ENCODE data around the gene EME1. TPM values are rescaled to one million over a fixed set of nuclear protein-coding genes. Genes with fewer than 3 reads are reported as not detected.

The EME1 gene
- total and polyA plus RNA-seq, 2 of the 13 experiments (the other 11 are each of a cell fraction or from before 2014, with no cell fraction given): 20.7 to 24.6 TPM

GRCh38 chr17:50425682-50426471 is 52.8 kb downstream of the EME1 start, which contains the start of gene ACSF2 (continued):
- TF ChIP-seq ZNF747 (CRISPR knock-in tag; IDR thresholded peaks at IDR 0.05; ENCODE audit: borderline replicate concordance) (no peak), MAFK (conservative IDR thresholded peaks at IDR 0.05 in 1 of 2, IDR thresholded peaks at IDR 0.05 in 1 of 2; ENCODE audit: low read length in 2 of 2) (no peak), ZNF383 (CRISPR knock-in tag; IDR thresholded peaks at IDR 0.05; ENCODE audit: borderline replicate concordance) (no peak), BCL6 (CRISPR knock-in tag; IDR thresholded peaks at IDR 0.05) (peak; percentile 72), ELF3 (CRISPR knock-in tag; IDR thresholded peaks at IDR 0.05) (no peak), ZNF563 (CRISPR knock-in tag; IDR thresholded peaks at IDR 0.05) (peak; percentile 72; the same call in 1 of the 2 replicates), AKAP8 (CRISPR knock-in tag; IDR thresholded peaks at IDR 0.05) (peak; percentile 38; the same call in 1 of the 2 replicates), ZNF501 (CRISPR knock-in tag; IDR thresholded peaks at IDR 0.05) (peak; percentile 63; the same call in 1 of the 2 replicates), MYNN (CRISPR knock-in tag; IDR thresholded peaks at IDR 0.05; ENCODE audit: low read depth) (no peak), SAP130 (CRISPR knock-in tag; IDR thresholded peaks at IDR 0.05; ENCODE audit: low read depth) (peak; percentile 73; the same call in 1 of the 2 replicates), ZNF275 (CRISPR knock-in tag; IDR thresholded peaks at IDR 0.05; ENCODE audit: borderline replicate concordance) (peak; percentile 6; the same call in 1 of the 2 replicates), ZSCAN22 (CRISPR knock-in tag; IDR thresholded peaks at IDR 0.05) (no peak), PBX3 (CRISPR knock-in tag; IDR thresholded peaks at IDR 0.05; ENCODE audit: borderline replicate concordance) (no peak), ZNF746 (CRISPR knock-in tag; IDR thresholded peaks at IDR 0.05) (0 out of 2 replicates have a peak, but pooled peaks have one; percentile 46), ZEB1 (IDR thresholded peaks at IDR 0.05; ENCODE audit: insufficient replicate concordance, low read depth) (no peak), ZFP90 (CRISPR knock-in tag; IDR thresholded peaks at IDR 0.05; ENCODE audit: borderline replicate concordance) (no peak), ZFP91 (CRISPR knock-in tag; IDR thresholded peaks at IDR 0.05; ENCODE audit: borderline replicate concordance) (peak; percentile 13; the same call in 1 of the 2 replicates), REL (CRISPR knock-in tag; conservative IDR thresholded peaks at IDR 0.05) (no peak), FOXA3 (CRISPR knock-in tag; IDR thresholded peaks at IDR 0.05) (0 out of 2 replicates have a peak, but pooled peaks have one; percentile 3), NFE2 (CRISPR knock-in tag; IDR thresholded peaks at IDR 0.05) (no peak), ZNF512B (CRISPR knock-in tag; IDR thresholded peaks at IDR 0.05; ENCODE audit: borderline replicate concordance) (no peak), CEBPG (CRISPR knock-in tag; IDR thresholded peaks at IDR 0.05) (no peak), GATAD2A (CRISPR knock-in tag; IDR thresholded peaks at IDR 0.05) (peak; percentile 24; the same call in 1 of the 2 replicates)
